GM19452 (cell line): ENCODE measurements around the gene PCDHB9.
"Not testable (repeated sequence)": the region's sequence is repeated elsewhere in the genome, so short reads cannot be mapped to it uniquely, and the experiment has no call there.

Experiments
- ATAC-seq: cut with Tn5 transposase; IDR thresholded peaks from one replicate; pipeline ENCODE4 v1.9.1; 2021; ENCODE audit not compliant: unreplicated experiment

The PCDHB9 gene

GRCh38 chr5:141234109-141234667 is 47.2 kb downstream of the PCDHB9 start:
- ATAC-seq: no peak

- not testable (repeated sequence) for ATAC-seq
Measured at GRCh38 chr5:141235922-141236321, 49.0 kb downstream of the PCDHB9 start.

GRCh38 chr5:141236516-141237313 is 49.8 kb downstream of the PCDHB9 start:
- no peak for ATAC-seq
